CD4-positive, alpha-beta T cell (primary cell): ENCODE measurements around the gene KRTAP10-2. TPM values are rescaled to one million over a fixed set of nuclear protein-coding genes. Genes with fewer than 3 reads are reported as not detected.

Source experiments
- ATAC-seq: fragments of 200-7000 bp; cut with Tn5 transposase; one replicate; pipeline ENCODE4 v1.10.0; 2022; ENCODE audit warnings: mild to moderate bottlenecking; ENCODE audit not compliant: poor library complexity
- CTCF ChIA-PET: fragments of 350-600 bp; sonication (Branson Sonifier 250); formaldehyde crosslinking; loops from one replicate; lab custom pipeline; 2021; ENCODE audit warnings: antibody characterized with exemption, inconsistent platforms; lab: Charles Lee
- POLR2A ChIA-PET: fragments of 350-600 bp; sonication (Branson Sonifier 250); formaldehyde crosslinking; loops from one replicate; lab custom pipeline; 2021; ENCODE audit warnings: antibody characterized with exemption, inconsistent platforms; lab: Charles Lee
- DNase-seq, 14 experiments: peaks; one replicate each; pipeline ENCODE4 v3.0.0-alpha.2; 2013 to 2020; ENCODE audit warnings: mixed read lengths in 2 of 14
- H3K27ac ChIP-seq, 2 donors: one replicate each; pipeline versions ENCODE4 v1.5.1 to v1.7.0; 2013; ENCODE audit warnings: low read length in 2 of 2, low read depth in 1 of 2, mild to moderate bottlenecking in 1 of 2
- H3K27me3 ChIP-seq, 2 experiments: 1 replicate in 1 of 2; 2 replicates in 1 of 2; pipeline versions ENCODE4 v1.6.1 to v1.7.0; 2013; ENCODE audit warnings: low read length in 2 of 2, control low read depth in 1 of 2, mild to moderate bottlenecking in 1 of 2, moderate library complexity in 1 of 2; ENCODE audit not compliant: insufficient read depth in 2 of 2, control insufficient read depth in 1 of 2
- H3K36me3 ChIP-seq: one replicate; pipeline ENCODE4 v1.6.1; 2013; ENCODE audit warnings: low read length, control low read depth; ENCODE audit not compliant: insufficient read depth
- H3K4me1 ChIP-seq: one replicate; pipeline ENCODE4 v1.6.1; 2013; ENCODE audit warnings: low read length, control low read depth; ENCODE audit not compliant: insufficient read depth
- H3K4me3 ChIP-seq: one replicate; pipeline ENCODE4 v1.5.1; 2013; ENCODE audit warnings: mild to moderate bottlenecking, low read length, moderate library complexity
- H3K9me3 ChIP-seq, 2 experiments: 1 replicate in 1 of 2; 2 replicates in 1 of 2; pipeline versions ENCODE4 v1.6.1 to v1.7.0; 2013; ENCODE audit warnings: low read length in 2 of 2, mild to moderate bottlenecking in 2 of 2, control low read depth in 1 of 2, moderate library complexity in 1 of 2; ENCODE audit not compliant: control insufficient read depth in 1 of 2, insufficient read depth in 1 of 2
- H3K27ac Mint-ChIP-seq: one replicate; pipeline ENCODE4 v1.8.0; 2020; ENCODE audit warnings: mixed read lengths
- H3K27me3 Mint-ChIP-seq: one replicate; pipeline ENCODE4 v1.8.0; 2021; ENCODE audit warnings: mixed read lengths
- H3K36me3 Mint-ChIP-seq: one replicate; pipeline ENCODE4 v1.8.0; 2021; ENCODE audit warnings: low read depth, mixed read lengths
- H3K4me1 Mint-ChIP-seq: one replicate; pipeline ENCODE4 v1.8.0; 2021; ENCODE audit warnings: low read depth, mixed read lengths
- H3K4me3 Mint-ChIP-seq: one replicate; pipeline ENCODE4 v1.8.0; 2020; ENCODE audit warnings: mild to moderate bottlenecking, mixed read lengths
- H3K9me3 Mint-ChIP-seq: one replicate; pipeline ENCODE4 v1.8.0; 2020; ENCODE audit warnings: mixed read lengths
- CTCF ChIP-seq: fragments of 200-600 bp; IDR thresholded peaks from one replicate; pipeline ENCODE4 v1.8.0; 2022; ENCODE audit warnings: antibody characterized with exemption, mild to moderate bottlenecking
- intact Hi-C, 2 experiments: fragments of 100-400 bp; cut with DNase I in 1 of 2; cut with micrococcal nuclease in 1 of 2; formaldehyde crosslinking; loops; one replicate each; pipeline versions ENCODE4 v1.15.1 to v1.9.0; 2023 to 2025; cut with DNase I, micrococcal nuclease
- total RNA-seq, 174 experiments: library from RNA in 2 of 174; stranded (reverse) in 2 of 174; gene quantifications; one replicate each; pipeline ENCODE4 v1.2.3 and lab custom pipeline; 2021 to 2026

KRTAP10-2 gene
- total RNA-seq, 2 experiments from 2014 or later = not detected

- Histone ChIP-seq H3K27ac (no peak overlapping the region), H3K9me3 (peaks cover 0 to 6% of the 10 kb centered on the region in 2 experiments), H3K36me3 (no peaks in the 10 kb centered on the region), H3K4me3 (no peak overlapping the region), H3K4me1 (no peaks in the 10 kb centered on the region), H3K27me3 (no peaks in the 10 kb centered on the region)
- H3K36me3 Mint-ChIP-seq = no peaks in the 10 kb centered on the region
- no peak for TF ChIP-seq CTCF
- ATAC-seq = no peak
- CTCF ChIA-PET = no interaction called here
- no peak overlapping the region for H3K4me3 Mint-ChIP-seq
- POLR2A ChIA-PET = no interaction called here
- no peaks in the 10 kb centered on the region for H3K27me3 Mint-ChIP-seq
- intact Hi-C loops = no loop called here
- DNase-seq = peak in 1 of 14 experiments; percentile 15
- no peaks in the 10 kb centered on the region for H3K4me1 Mint-ChIP-seq
- H3K9me3 Mint-ChIP-seq = no peaks in the 10 kb centered on the region
- no peak overlapping the region for H3K27ac Mint-ChIP-seq
Observed at GRCh38 chr21:44522753-44523204, 28.5 kb downstream of the KRTAP10-2 start.

GRCh38 chr21:44521928-44522752, 29.2 kb downstream of the KRTAP10-2 start:
- Mint-ChIP-seq H3K9me3 (no peaks in the 10 kb centered on the region), H3K27ac (no peak overlapping the region), H3K27me3 (no peaks in the 10 kb centered on the region), H3K4me1 (no peaks in the 10 kb centered on the region), H3K36me3 (no peaks in the 10 kb centered on the region), H3K4me3 (no peak overlapping the region)
- intact Hi-C loops = no loop called here
- H3K4me3 ChIP-seq = no peak overlapping the region
- DNase-seq (peak in 1 of 14 experiments; percentile 17), ATAC-seq (no peak)
- ChIA-PET POLR2A (no interaction called here), CTCF (no interaction called here)
- no peaks in the 10 kb centered on the region for H3K4me1 ChIP-seq
- H3K9me3 ChIP-seq = peaks cover 0 to 10% of the 10 kb centered on the region in 2 experiments
- no peaks in the 10 kb centered on the region for H3K36me3 ChIP-seq
- no peak overlapping the region for H3K27ac ChIP-seq
- H3K27me3 ChIP-seq = no peaks in the 10 kb centered on the region
- no peak for TF ChIP-seq CTCF

- Histone ChIP-seq H3K27ac (no peak overlapping the region), H3K36me3 (no peaks in the 10 kb centered on the region), H3K9me3 (peaks cover 0 to 10% of the 10 kb centered on the region in 2 experiments), H3K27me3 (no peaks in the 10 kb centered on the region), H3K4me3 (no peak overlapping the region), H3K4me1 (no peaks in the 10 kb centered on the region)
- Mint-ChIP-seq H3K27me3 (no peaks in the 10 kb centered on the region), H3K36me3 (no peaks in the 10 kb centered on the region), H3K9me3 (no peaks in the 10 kb centered on the region), H3K4me3 (no peak overlapping the region), H3K4me1 (no peaks in the 10 kb centered on the region), H3K27ac (no peak overlapping the region)
- intact Hi-C loops = no loop called here
- CTCF ChIA-PET = no interaction called here
- no peak for ATAC-seq
- no peak for TF ChIP-seq CTCF
- peak in 1 of 14 experiments; percentile 21 for DNase-seq
- POLR2A ChIA-PET = no interaction called here
Observed at GRCh38 chr21:44521301-44521927, 29.9 kb downstream of the KRTAP10-2 start.
